ENCODE measurements around the gene GINS1.
A peak's percentile ranks its signal among the peaks of the same experiment; 100 is the strongest.

GINS1 gene

DNA sequence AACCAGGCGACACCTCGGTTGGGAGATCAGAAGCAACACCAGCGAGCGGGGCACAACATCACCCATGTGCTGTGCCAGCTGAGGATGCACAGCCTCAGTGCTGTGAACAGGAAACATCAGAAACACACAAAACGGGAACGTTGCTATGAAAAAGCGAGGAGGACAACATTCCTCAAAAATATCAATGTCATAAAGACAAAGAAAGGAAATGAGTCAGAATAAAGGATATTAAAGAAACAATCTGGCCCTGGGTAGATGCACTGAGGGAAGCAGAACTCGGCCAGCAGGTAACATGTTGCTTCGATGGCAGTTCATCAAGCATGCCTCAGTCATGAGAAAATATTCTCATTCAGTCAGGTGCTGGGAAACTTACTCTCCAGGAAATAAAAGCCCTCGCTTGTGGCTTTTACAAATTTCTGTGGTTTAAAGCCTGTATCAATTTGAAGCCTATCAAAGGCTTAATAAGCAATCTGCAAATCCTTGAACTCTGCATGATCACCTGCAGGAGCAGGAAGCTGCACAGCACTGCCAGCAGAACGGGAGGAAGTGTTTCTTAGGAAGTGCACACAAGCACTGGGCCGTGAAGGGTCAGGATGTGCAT, 77.5 kb downstream of the GINS1 start:
- TF ChIP-seq EZH2 (optimal IDR thresholded peaks at IDR 0.05; ENCODE audit: low read depth, low read length) = no peak
- TF ChIP-seq, protein P1, sequence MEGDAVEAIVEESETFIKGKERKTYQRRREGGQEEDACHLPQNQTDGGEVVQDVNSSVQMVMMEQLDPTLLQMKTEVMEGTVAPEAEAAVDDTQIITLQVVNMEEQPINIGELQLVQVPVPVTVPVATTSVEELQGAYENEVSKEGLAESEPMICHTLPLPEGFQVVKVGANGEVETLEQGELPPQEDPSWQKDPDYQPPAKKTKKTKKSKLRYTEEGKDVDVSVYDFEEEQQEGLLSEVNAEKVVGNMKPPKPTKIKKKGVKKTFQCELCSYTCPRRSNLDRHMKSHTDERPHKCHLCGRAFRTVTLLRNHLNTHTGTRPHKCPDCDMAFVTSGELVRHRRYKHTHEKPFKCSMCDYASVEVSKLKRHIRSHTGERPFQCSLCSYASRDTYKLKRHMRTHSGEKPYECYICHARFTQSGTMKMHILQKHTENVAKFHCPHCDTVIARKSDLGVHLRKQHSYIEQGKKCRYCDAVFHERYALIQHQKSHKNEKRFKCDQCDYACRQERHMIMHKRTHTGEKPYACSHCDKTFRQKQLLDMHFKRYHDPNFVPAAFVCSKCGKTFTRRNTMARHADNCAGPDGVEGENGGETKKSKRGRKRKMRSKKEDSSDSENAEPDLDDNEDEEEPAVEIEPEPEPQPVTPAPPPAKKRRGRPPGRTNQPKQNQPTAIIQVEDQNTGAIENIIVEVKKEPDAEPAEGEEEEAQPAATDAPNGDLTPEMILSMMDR (IDR thresholded peaks at IDR 0.05; ENCODE audit: low read length) = no peak
- no peak for TF ChIP-seq EZH2phosphoT487 (IDR thresholded peaks at IDR 0.05; ENCODE audit: low read length)
- Histone ChIP-seq H3K36me3 (replicated peaks; ENCODE audit: insufficient read depth, low read length) (no peaks in the 10 kb centered on the region), H3K27me3 (replicated peaks; ENCODE audit: insufficient read depth, low read length) (no peaks in the 10 kb centered on the region)

GRCh38 chr20:25485872-25486271, 78.4 kb downstream of the GINS1 start:
- H3K27ac ChIP-seq (ENCODE audit: low read length) = no peak overlapping the region
- H4K20me1 ChIP-seq (ENCODE audit: insufficient read depth, low read length) = no peaks in the 10 kb centered on the region
- no peaks in the 10 kb centered on the region for H3F3A ChIP-seq (ENCODE audit: insufficient read depth, low read length)
- DNase-seq = no peak
- H3K4me1 ChIP-seq (ENCODE audit: low read length) = no peaks in the 10 kb centered on the region
- no peak overlapping the region for H3K4me2 ChIP-seq (ENCODE audit: low read depth, low read length)
- no peaks in the 10 kb centered on the region for H3K27me3 ChIP-seq (replicated peaks; ENCODE audit: insufficient read depth, low read length)
- H3K4me3 ChIP-seq (ENCODE audit: low read length) = no peak overlapping the region
- H3K9me3 ChIP-seq (replicated peaks; ENCODE audit: insufficient read depth, low read length) = no peaks in the 10 kb centered on the region
- no peak overlapping the region for H2AFZ ChIP-seq (ENCODE audit: low read length)
- TF ChIP-seq EZH2phosphoT487 (IDR thresholded peaks at IDR 0.05; ENCODE audit: low read length) (no peak), EZH2 (optimal IDR thresholded peaks at IDR 0.05; ENCODE audit: low read depth, low read length) (no peak)
- TF ChIP-seq, protein P1 (IDR thresholded peaks at IDR 0.05; ENCODE audit: low read length) = no peak
- no peak overlapping the region for H3K9ac ChIP-seq (ENCODE audit: low read length)
- no peaks in the 10 kb centered on the region for H3K9me2 ChIP-seq (replicated peaks; ENCODE audit: insufficient read depth, low read length)
- H3K79me2 ChIP-seq (ENCODE audit: low read length) = no peaks in the 10 kb centered on the region
- H3K36me3 ChIP-seq (replicated peaks; ENCODE audit: insufficient read depth, low read length) = no peaks in the 10 kb centered on the region

More for the DNA sequence above, 77.5 kb downstream of the GINS1 start:
- no peaks in the 10 kb centered on the region for H3K4me1 ChIP-seq (ENCODE audit: low read length)
- no peak overlapping the region for H3K4me2 ChIP-seq (ENCODE audit: low read depth, low read length)
- H3K9me2 ChIP-seq (replicated peaks; ENCODE audit: insufficient read depth, low read length) = no peaks in the 10 kb centered on the region
- no peak overlapping the region for H2AFZ ChIP-seq (ENCODE audit: low read length)
- no peaks in the 10 kb centered on the region for H4K20me1 ChIP-seq (ENCODE audit: insufficient read depth, low read length)
- H3F3A ChIP-seq (ENCODE audit: insufficient read depth, low read length) = no peaks in the 10 kb centered on the region
- DNase-seq = peak; percentile 44
- no peak overlapping the region for H3K9ac ChIP-seq (ENCODE audit: low read length)
- H3K4me3 ChIP-seq (ENCODE audit: low read length) = no peak overlapping the region
- H3K27ac ChIP-seq (ENCODE audit: low read length) = no peak overlapping the region
- H3K9me3 ChIP-seq (replicated peaks; ENCODE audit: insufficient read depth, low read length) = no peaks in the 10 kb centered on the region
- no peaks in the 10 kb centered on the region for H3K79me2 ChIP-seq (ENCODE audit: low read length)

DNA sequence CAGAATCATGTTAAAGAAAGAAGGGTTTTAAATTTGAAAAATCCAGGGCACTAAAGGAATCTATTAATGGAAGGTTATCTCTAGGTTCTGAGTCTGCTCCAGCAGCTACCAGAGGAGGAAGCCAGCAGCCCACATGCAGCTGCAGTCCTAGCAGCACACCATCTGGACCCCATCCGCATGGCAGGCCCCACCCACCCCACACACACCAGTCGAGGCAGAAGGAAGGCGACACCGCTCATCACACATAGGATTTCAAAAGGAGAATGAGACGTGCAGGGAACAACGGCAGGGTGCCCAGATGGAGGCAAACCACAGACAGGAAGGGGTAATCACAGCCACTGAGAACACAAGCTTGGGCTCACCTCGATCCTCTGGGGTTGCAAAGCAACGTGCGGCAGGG, 78.9 kb downstream of the GINS1 start:
- Histone ChIP-seq H3K9me3 (replicated peaks; ENCODE audit: insufficient read depth, low read length) (no peaks in the 10 kb centered on the region), H3K4me1 (ENCODE audit: low read length) (no peaks in the 10 kb centered on the region), H3K79me2 (ENCODE audit: low read length) (no peaks in the 10 kb centered on the region), H3K4me2 (ENCODE audit: low read depth, low read length) (no peak overlapping the region), H4K20me1 (ENCODE audit: insufficient read depth, low read length) (no peaks in the 10 kb centered on the region), H3K9me2 (replicated peaks; ENCODE audit: insufficient read depth, low read length) (no peaks in the 10 kb centered on the region), H3F3A (ENCODE audit: insufficient read depth, low read length) (no peaks in the 10 kb centered on the region), H3K27ac (ENCODE audit: low read length) (no peak overlapping the region), H3K36me3 (replicated peaks; ENCODE audit: insufficient read depth, low read length) (no peaks in the 10 kb centered on the region), H2AFZ (ENCODE audit: low read length) (no peak overlapping the region), H3K4me3 (ENCODE audit: low read length) (no peak overlapping the region), H3K27me3 (replicated peaks; ENCODE audit: insufficient read depth, low read length) (no peaks in the 10 kb centered on the region), H3K9ac (ENCODE audit: low read length) (no peak overlapping the region)
- no peak for DNase-seq
- TF ChIP-seq EZH2 (optimal IDR thresholded peaks at IDR 0.05; ENCODE audit: low read depth, low read length) = no peak
- TF ChIP-seq, protein P1 (IDR thresholded peaks at IDR 0.05; ENCODE audit: low read length) = no peak
- no peak for TF ChIP-seq EZH2phosphoT487 (IDR thresholded peaks at IDR 0.05; ENCODE audit: low read length)
